ENCODE results near the gene TM7SF3.
"Not testable (repeated sequence)": the region's sequence is repeated elsewhere in the genome, so short reads cannot be mapped to it uniquely, and the experiment has no call there.

Gene TM7SF3

DNA sequence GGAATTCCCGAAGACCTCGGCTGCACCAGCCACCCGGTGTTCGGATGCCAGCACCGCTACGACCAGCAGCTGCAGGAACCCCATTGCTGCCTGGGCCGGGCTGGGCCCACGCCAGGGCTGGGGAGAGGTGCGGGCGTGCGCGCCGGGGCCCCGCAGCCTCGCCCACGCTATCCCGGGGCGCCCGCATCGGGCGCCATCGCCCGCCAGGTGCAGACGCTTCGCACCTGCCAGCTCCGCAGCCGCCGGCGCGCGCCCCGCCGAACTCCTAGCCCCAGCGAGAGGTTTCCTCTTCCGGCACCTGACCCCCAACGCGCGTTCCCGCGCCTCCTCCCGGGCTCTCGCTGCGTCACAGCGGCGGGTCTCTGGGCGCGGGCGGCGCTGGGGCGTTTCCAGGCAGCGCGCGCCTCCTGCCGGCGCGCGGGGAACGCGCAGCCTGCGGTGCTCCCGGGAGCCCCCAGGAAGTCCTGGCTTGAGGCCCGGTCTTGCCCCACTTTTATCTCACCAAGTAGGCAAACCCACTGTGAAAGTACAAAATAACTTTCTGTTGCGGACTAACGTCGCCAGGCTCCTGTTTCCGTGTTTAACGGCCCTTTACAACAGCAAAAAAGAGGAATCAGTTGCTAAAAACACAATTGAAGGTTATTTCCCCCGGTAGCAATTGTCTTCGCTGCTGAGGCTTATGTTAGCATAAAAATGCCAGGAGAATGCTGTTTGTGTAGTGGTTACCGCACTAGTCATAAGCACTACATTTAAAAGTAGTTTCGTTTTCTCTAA is at the start of gene TM7SF3:
Gene TM7SF3 (minus strand): TSS at position 300 of the 774 bp plus-strand sequence. CDS start 216 bp downstream, at position 84.
- DNase-seq (ENCODE audit: low read depth in 2 of 2): peak; percentile 90

GRCh38 chr12:27063250-27063851 is 49.2 kb upstream of the TM7SF3 start:
- no peak for DNase-seq (ENCODE audit: low read depth in 2 of 2)

DNA sequence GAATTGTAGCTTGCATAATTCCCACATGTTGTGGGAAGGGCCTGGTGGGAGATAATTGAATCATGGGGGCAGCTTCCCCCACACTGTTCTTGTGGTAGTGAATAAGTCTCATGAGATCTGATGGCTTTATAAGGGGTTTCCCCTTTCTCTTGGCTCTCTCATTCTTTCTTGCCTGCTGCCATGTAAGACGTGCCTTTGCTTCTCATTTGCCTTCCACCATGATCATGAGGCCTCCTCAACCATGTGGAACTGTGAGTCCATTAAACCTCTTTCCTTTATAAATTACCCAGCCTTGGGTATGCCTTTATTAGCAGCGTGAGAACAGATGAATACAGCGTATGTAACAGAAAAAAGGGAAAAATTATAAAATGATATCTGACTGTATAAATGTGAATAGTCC is 47.1 kb upstream of the TM7SF3 start:
- DNase-seq (ENCODE audit: low read depth in 2 of 2): no peak

- no peak for DNase-seq (ENCODE audit: low read depth in 2 of 2)
Observed at GRCh38 chr12:27060740-27061139, 46.6 kb upstream of the TM7SF3 start.

- DNase-seq (ENCODE audit: low read depth in 2 of 2): no peak
Observed at GRCh38 chr12:27057543-27057942, 43.4 kb upstream of the TM7SF3 start.

GRCh38 chr12:27055966-27056365 is 41.8 kb upstream of the TM7SF3 start:
- DNase-seq (ENCODE audit: low read depth in 2 of 2): no peak

- DNase-seq (ENCODE audit: low read depth in 2 of 2): no peak
Observed at GRCh38 chr12:27052742-27053141, 38.6 kb upstream of the TM7SF3 start.

GRCh38 chr12:27052176-27052575 is 38.0 kb upstream of the TM7SF3 start:
- no peak for DNase-seq (ENCODE audit: low read depth in 2 of 2)

- no peak for DNase-seq (ENCODE audit: low read depth in 2 of 2)
Observed at GRCh38 chr12:27048822-27049752, 34.9 kb upstream of the TM7SF3 start.

GRCh38 chr12:27042018-27042417 is 27.8 kb upstream of the TM7SF3 start:
- not testable (repeated sequence) for DNase-seq (ENCODE audit: low read depth in 2 of 2)

DNA sequence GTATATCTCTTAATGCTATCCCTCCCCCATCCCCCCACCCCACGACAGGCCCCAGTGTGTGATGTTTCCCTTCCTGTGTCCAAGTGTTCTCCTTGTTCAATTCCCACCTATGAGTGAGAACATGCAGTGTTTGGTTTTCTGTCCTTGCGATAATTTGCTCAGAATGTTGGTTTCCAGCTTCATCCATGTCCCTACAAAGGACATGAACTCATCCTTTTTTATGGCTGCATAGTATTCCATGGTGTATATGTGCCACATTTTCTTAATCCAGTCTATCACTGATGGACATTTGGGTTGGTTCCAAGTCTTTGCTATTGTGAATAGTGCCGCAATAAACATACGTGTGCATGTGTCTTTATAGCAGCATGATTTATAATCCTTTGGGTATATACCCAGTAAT is 26.5 kb upstream of the TM7SF3 start:
- not testable (repeated sequence) for DNase-seq (ENCODE audit: low read depth in 2 of 2)

GRCh38 chr12:27034607-27035293 is 20.6 kb upstream of the TM7SF3 start:
- DNase-seq (ENCODE audit: low read depth in 2 of 2): no peak

- no peak for DNase-seq (ENCODE audit: low read depth in 2 of 2)
Observed at GRCh38 chr12:27032679-27033078, 18.5 kb upstream of the TM7SF3 start.

DNA sequence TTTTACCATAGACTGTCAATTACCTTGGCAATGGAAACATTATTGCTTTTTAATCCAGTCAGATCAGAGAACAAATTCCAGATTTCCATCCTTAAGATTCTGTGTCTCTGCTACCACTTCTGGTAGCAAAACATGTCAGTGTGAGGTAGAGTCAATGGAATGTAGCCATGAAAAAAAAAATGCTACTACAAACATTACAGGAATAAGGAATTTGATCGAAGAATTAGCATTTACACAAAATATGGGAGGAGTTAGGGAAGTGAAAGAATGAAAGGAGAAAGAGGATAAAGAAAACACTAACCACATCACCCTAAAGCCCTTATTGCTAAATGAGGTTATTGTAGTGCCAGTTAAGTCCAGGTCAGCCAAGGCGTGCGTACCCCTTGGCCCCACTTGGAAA is 17.3 kb upstream of the TM7SF3 start:
- DNase-seq (ENCODE audit: low read depth in 2 of 2): no peak

- DNase-seq (ENCODE audit: low read depth in 2 of 2): no peak
Observed at GRCh38 chr12:27026257-27026656, 12.1 kb upstream of the TM7SF3 start.

GRCh38 chr12:27025116-27025515 is 10.9 kb upstream of the TM7SF3 start:
- no peak for DNase-seq (ENCODE audit: low read depth in 2 of 2)

DNA sequence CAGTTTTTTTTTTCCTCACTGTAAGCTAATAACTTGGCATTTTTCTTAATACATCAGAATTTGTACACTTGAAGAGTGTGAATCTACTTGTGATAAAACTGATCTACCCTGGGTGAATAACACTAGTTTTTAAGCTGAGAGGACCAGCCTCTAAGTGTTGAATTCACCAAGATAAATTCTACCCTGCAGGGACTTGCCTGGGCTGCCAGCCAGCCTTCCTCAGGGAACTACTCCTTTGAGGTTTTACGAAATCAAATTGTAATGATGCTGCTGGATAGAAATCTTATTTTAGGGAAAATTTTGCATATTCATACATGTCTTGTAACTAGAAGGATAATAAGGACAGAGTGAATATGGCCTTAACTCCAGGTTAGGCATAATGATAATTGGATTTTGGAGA is 10.1 kb upstream of the TM7SF3 start:
- no peak for DNase-seq (ENCODE audit: low read depth in 2 of 2)

- no peak for DNase-seq (ENCODE audit: low read depth in 2 of 2)
Observed at GRCh38 chr12:27020761-27021160, 6.6 kb upstream of the TM7SF3 start.

DNA sequence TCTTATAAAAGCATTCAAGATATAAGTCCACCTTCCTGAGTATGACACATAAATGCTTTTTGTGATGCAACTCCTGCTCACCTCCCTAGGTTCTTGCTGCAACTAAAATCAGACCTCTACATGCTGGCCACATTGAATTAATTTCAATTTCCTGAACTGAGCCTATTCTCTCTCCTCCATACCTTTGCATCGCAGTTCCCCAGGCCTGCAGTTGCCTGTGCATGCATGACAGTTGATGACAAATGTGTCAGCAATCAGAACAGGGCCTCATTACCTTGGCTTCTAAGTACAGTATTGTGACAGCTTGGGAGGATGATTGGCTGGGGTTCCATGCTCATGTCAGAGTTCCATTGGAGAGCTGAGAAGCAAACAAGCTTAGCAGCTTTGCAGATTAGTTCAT is 3.9 kb upstream of the TM7SF3 start:
- no peak for DNase-seq (ENCODE audit: low read depth in 2 of 2)

DNA sequence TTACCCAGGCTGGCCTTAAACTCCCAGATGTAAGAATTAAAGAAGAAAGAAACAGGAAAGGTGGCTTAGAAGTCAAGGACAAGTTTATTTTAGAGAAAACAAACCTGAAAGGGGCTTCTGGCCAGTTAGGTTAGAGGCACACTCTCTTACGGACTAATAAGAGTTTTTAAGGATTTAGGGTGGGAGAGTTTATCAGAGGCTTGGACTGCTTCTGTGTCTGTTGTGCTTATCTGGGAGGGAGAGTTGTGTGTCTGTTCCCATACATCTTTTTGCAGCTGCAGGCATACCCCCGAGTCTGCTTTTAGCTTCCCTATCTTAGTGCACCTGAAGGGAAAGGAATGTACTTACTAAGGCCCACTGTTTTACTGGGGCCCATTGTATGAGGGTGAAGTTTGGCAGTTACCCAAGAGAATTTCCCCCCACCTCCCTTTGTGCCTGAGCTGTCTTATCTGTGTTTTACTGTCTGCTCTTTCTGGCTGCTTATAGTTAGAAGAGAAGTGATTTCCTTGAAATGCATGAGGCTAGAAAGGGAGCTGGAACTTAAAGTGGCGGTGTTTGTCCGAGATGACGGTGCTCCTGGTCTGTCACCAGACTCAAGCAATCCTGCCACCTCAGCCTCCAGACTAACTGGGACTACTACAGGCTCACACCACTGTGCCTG is 3.1 kb upstream of the TM7SF3 start:
- not testable (repeated sequence) for DNase-seq (ENCODE audit: low read depth in 2 of 2)

- DNase-seq (ENCODE audit: low read depth in 2 of 2): no peak
Observed at GRCh38 chr12:27015730-27016076, 1.5 kb upstream of the TM7SF3 start.
